GM13976 (cell line): ENCODE results near the gene PNPLA3.

Source experiments
- DNase-seq: peaks from one replicate; pipeline ENCODE4 v3.0.0; 2012; ENCODE audit warnings: low spot score
- in situ Hi-C: fragments of 300-500 bp; cut with MboI; formaldehyde crosslinking; loops from one replicate; pipeline ENCODE4 v1.12.0; 2022; ENCODE audit warnings: low sequenced_read_pairs, mixed read lengths, inconsistent platforms; ENCODE audit not compliant: unreplicated experiment
- TF ChIP-seq, protein P1 (sequence below): IDR thresholded peaks from 2 replicates; pipeline ENCODE4 v1.5.1; 2012; ENCODE audit warnings: borderline replicate concordance, mild to moderate bottlenecking; ENCODE audit not compliant: insufficient read depth; ENCODE audit errors: extremely low read depth, missing control alignments, control extremely low read depth

Gene PNPLA3

GRCh38 chr22:43994006-43994405 lies 70.4 kb downstream of the PNPLA3 start:
- no peak for DNase-seq
- in situ Hi-C loops = loop anchor here (10.0 to 25.0 kb wide), 3 partner anchors 91 to 643 kb away; no protein-coding TSS in a partner anchor
- TF ChIP-seq, protein P1, sequence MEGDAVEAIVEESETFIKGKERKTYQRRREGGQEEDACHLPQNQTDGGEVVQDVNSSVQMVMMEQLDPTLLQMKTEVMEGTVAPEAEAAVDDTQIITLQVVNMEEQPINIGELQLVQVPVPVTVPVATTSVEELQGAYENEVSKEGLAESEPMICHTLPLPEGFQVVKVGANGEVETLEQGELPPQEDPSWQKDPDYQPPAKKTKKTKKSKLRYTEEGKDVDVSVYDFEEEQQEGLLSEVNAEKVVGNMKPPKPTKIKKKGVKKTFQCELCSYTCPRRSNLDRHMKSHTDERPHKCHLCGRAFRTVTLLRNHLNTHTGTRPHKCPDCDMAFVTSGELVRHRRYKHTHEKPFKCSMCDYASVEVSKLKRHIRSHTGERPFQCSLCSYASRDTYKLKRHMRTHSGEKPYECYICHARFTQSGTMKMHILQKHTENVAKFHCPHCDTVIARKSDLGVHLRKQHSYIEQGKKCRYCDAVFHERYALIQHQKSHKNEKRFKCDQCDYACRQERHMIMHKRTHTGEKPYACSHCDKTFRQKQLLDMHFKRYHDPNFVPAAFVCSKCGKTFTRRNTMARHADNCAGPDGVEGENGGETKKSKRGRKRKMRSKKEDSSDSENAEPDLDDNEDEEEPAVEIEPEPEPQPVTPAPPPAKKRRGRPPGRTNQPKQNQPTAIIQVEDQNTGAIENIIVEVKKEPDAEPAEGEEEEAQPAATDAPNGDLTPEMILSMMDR = no peak

DNA sequence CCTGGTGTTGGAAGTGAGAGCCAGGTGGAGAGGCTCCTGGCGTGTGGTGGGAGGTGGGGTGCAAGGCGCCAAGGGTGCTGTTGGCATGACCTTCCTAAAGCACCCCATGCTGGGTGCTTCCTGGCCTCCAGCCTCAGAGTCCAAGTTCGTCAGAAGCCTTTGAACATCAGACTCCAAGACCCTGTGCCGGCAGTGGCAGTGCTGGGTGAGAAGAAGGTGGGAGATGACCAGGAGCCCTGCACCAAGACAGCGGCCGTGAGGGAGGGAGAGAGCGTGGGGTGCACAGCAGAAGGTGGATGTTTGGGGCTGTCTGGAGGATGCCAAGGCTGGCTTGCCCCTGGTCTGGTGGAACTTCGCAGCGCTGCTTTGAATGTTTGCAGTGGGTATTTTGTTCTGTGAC lies 70.8 kb downstream of the PNPLA3 start:
- TF ChIP-seq, protein P1 = no peak
- DNase-seq = no peak
- in situ Hi-C loops = loop anchor here (10.0 to 25.0 kb wide), 3 partner anchors 90 to 643 kb away; no protein-coding TSS in a partner anchor

DNA sequence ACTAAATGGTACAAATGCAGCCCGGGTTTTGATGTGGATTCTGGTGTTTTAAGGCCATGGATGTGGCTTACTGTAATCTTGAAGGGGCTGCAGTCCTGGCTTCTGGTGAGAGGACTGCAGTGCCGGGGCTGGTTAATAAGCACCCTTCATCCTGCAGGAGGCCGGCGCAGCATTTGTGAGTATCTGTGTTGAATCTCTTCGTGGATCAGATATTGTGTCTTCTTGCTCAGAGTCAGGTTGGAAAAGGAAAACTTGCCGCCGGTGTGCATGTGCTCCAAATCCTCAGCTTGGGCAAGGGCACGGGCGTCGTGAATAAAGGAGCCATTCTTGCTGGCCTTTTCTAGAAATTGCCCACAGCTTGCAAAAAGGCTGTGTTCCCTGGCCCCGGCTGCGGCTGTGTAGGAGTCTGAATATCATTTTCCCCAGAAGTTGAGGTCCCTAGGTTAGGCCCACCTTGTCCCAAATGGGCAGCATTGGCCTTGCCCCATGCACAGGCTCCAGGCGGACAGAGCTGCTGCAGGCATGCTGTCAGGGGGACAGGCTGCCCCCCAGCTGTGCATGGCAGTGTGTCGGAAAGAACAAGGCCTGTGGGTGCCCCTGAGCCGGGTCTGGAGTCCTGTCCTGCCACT lies 71.6 kb downstream of the PNPLA3 start:
- in situ Hi-C loops = loop anchor here (10.0 to 25.0 kb wide), 3 partner anchors 90 to 642 kb away; no protein-coding TSS in a partner anchor
- TF ChIP-seq, protein P1 = no peak
- DNase-seq = no peak

GRCh38 chr22:43995798-43996169 lies 72.2 kb downstream of the PNPLA3 start:
- DNase-seq = no peak
- in situ Hi-C loops = loop anchor here (10.0 to 25.0 kb wide), 3 partner anchors 89 to 642 kb away; no protein-coding TSS in a partner anchor
- TF ChIP-seq, protein P1 = no peak

DNA sequence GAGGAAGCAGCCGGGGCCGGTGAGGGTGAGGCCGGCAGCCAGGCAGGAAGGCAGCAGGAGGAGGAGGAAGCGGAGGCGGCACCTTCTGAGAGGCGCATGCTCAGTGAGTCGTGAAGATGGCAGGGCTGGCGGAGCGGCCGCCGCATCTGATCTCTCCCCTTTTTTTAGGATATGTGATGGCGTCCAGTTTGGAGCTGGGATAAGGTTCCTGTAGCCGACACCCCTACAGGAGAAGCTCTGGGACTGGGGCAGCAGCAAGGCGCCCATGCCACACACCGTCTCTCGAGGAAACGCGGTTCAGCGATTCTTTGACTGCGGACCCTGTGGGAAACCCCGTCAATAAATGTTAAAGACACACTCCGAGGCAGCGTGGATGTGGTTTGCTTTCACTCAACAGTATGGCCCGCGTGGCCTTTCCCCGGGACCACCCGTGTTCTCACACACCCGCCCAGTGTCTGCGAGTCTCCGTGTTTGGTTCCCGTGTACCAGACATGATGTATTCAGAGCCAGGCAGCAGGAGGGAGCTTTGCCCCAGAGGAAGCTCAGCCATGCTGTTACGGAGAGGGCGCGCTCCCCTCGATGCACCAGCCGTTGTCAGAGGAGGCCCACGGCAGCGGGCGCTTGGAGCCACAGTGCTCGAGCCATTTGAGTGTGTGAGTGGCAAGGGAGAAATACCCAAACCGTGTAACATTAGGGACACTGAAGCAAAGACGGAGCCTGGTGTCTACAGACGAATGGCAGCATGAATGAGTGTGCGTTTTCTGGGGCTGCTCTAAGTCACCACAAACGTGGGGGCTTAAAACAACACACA lies 72.8 kb downstream of the PNPLA3 start:
- TF ChIP-seq, protein P1 = no peak
- in situ Hi-C loops = loop anchor here (10.0 to 25.0 kb wide), 3 partner anchors 88 to 641 kb away; no protein-coding TSS in a partner anchor
- DNase-seq = peak; percentile 90

DNA sequence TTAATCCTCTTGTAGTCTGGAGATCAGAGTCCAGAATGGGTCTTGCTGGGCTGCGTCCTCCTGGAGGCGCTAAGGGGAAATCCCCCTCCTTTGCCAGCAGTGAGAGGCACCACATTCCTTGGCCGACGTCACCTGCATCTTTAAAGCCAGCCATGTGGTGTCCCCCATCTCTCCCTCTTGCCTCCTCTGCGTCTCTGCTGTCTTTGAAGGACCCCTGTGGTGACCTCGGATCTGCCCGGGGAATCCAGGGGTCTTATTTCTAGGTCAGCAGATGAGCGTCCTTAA lies 73.3 kb downstream of the PNPLA3 start:
- TF ChIP-seq, protein P1 = no peak
- no peak for DNase-seq
- in situ Hi-C loops = loop anchor here (10.0 to 25.0 kb wide), 3 partner anchors 88 to 640 kb away; no protein-coding TSS in a partner anchor
